H1 (cell line): ENCODE measurements around the gene NAA40. TPM values are rescaled to one million over a fixed set of nuclear protein-coding genes. Genes with fewer than 3 reads are reported as not detected.

Experiments used
- CTCF ChIA-PET: fragments of 300-600 bp; sonication (Branson Sonifier 250); formaldehyde crosslinking; loops from one replicate; lab custom pipeline; 2021; ENCODE audit not compliant: partially characterized antibody; lab: Charles Lee
- POLR2A ChIA-PET: fragments of 300-600 bp; sonication (Branson Sonifier 250); formaldehyde crosslinking; loops from one replicate; lab custom pipeline; 2021; ENCODE audit warnings: inconsistent platforms; ENCODE audit not compliant: partially characterized antibody; lab: Charles Lee
- DNase-seq, 2 experiments: peaks; one replicate each; pipeline versions ENCODE4 v3.0.0 to v3.0.0-alpha.2; 2010 to 2022; ENCODE audit warnings: low spot score in 2 of 2, low read depth in 1 of 2, mixed read lengths in 1 of 2
- FAIRE-seq: peaks from 2 replicates; lab custom pipeline; 2011; peaks lifted over from hg19 to GRCh38; lab: Jason Lieb, UNC
- H2AFZ ChIP-seq: 2 replicates; pipeline ENCODE4 v1.8.1; 2012; ENCODE audit warnings: low read length, inconsistent platforms
- H2AK5ac ChIP-seq: 2 replicates; pipeline ENCODE4 v1.6.1; 2013; ENCODE audit warnings: low read depth, low read length
- H2BK120ac ChIP-seq: replicated peaks from 2 replicates; pipeline ENCODE3; 2013; ENCODE audit warnings: low read depth, low read length, inconsistent platforms
- H2BK12ac ChIP-seq: 2 replicates; pipeline ENCODE4 v1.6.1; 2013; ENCODE audit warnings: low read depth, low read length
- H2BK15ac ChIP-seq: 2 replicates; pipeline ENCODE4 v1.6.1; 2013; ENCODE audit warnings: low read length
- H2BK20ac ChIP-seq: 2 replicates; pipeline ENCODE4 v1.6.1; 2013; ENCODE audit warnings: low read length
- H2BK5ac ChIP-seq: 2 replicates; pipeline ENCODE4 v1.6.1; 2013; ENCODE audit warnings: low read depth, low read length
- H3K14ac ChIP-seq: 2 replicates; pipeline ENCODE4 v1.6.1; 2013; ENCODE audit warnings: inconsistent platforms; ENCODE audit not compliant: insufficient read length
- H3K18ac ChIP-seq: 2 replicates; pipeline ENCODE4 v1.6.1; 2013; ENCODE audit warnings: low read length; ENCODE audit errors: extremely low read depth
- H3K23ac ChIP-seq: 2 replicates; pipeline ENCODE4 v1.6.1; 2013; ENCODE audit warnings: inconsistent platforms; ENCODE audit not compliant: insufficient read length
- H3K23me2 ChIP-seq: 2 replicates; pipeline ENCODE4 v1.6.1; 2013; ENCODE audit warnings: low read depth, low read length
- H3K27ac ChIP-seq: 2 replicates; pipeline ENCODE4 v1.6.1; 2011; ENCODE audit warnings: low read depth, low read length, inconsistent platforms
- H3K27me3 ChIP-seq, 4 experiments: replicated peaks in 1 of 4; 1 replicate in 1 of 4; 2 replicates in 3 of 4; pipeline versions ENCODE4 v1.6.1 to v1.8.1; 2011 to 2013; ENCODE audit warnings: low read length in 3 of 4, mild to moderate bottlenecking in 3 of 4, inconsistent platforms in 2 of 4, mixed read lengths in 2 of 4, moderate library complexity in 1 of 4; ENCODE audit not compliant: control insufficient read depth in 3 of 4, insufficient read depth in 3 of 4; ENCODE audit errors: extremely low read depth in 1 of 4
- H3K36me3 ChIP-seq, 4 experiments: 2 replicates each; pipeline versions ENCODE4 v1.6.1 to v1.8.1; 2011 to 2013; ENCODE audit warnings: mild to moderate bottlenecking in 4 of 4, low read length in 3 of 4, moderate library complexity in 2 of 4, control low read depth in 1 of 4, inconsistent platforms in 1 of 4; ENCODE audit not compliant: insufficient read depth in 4 of 4, control insufficient read depth in 2 of 4
- H3K4ac ChIP-seq: replicated peaks from 2 replicates; pipeline ENCODE3; 2013; ENCODE audit warnings: low read length, low read depth, mixed read lengths, inconsistent platforms; ENCODE audit not compliant: insufficient read length
- H3K4me1 ChIP-seq, 4 experiments: replicated peaks in 1 of 4; 1 replicate in 1 of 4; 2 replicates in 3 of 4; pipeline versions ENCODE4 v1.6.1 to v1.8.1; 2011 to 2013; ENCODE audit warnings: low read length in 3 of 4, inconsistent platforms in 2 of 4, mixed read lengths in 1 of 4; ENCODE audit not compliant: insufficient read depth in 4 of 4, control insufficient read depth in 3 of 4
- H3K4me2 ChIP-seq, 2 experiments: 2 replicates each; pipeline versions ENCODE4 v1.6.1 to v1.8.1; 2011 to 2013; ENCODE audit warnings: low read depth in 2 of 2, low read length in 2 of 2, control low read depth in 1 of 2, inconsistent platforms in 1 of 2, mild to moderate bottlenecking in 1 of 2; ENCODE audit not compliant: insufficient read depth in 1 of 2
- H3K4me3 ChIP-seq, 4 experiments: fragments of 200-600, 300-600 bp in 1 of 4; sonication (generic), shearing (Covaris generic), sonication (Bioruptor Twin) in 1 of 4; 2 replicates each; pipeline versions ENCODE4 v1.5.1 to v1.8.1; 2011 to 2016; ENCODE audit warnings: low read length in 4 of 4, low read depth in 3 of 4, control low read depth in 2 of 4, inconsistent platforms in 2 of 4, mild to moderate bottlenecking in 2 of 4, mixed read lengths in 1 of 4, moderate library complexity in 1 of 4; ENCODE audit not compliant: insufficient read depth in 2 of 4; ENCODE audit errors: extremely low read depth in 1 of 4
- H3K56ac ChIP-seq: replicated peaks from 2 replicates; pipeline ENCODE3; 2013; ENCODE audit warnings: low read depth, mild to moderate bottlenecking, mixed read lengths, low read length, inconsistent platforms; ENCODE audit not compliant: insufficient read length
- H3K79me1 ChIP-seq: 2 replicates; pipeline ENCODE4 v1.6.1; 2013; ENCODE audit warnings: low read depth, low read length, control low read depth
- H3K79me2 ChIP-seq, 2 experiments: 2 replicates each; pipeline versions ENCODE4 v1.6.1 to v1.8.1; 2012 to 2013; ENCODE audit warnings: low read length in 2 of 2, mild to moderate bottlenecking in 2 of 2, inconsistent platforms in 1 of 2; ENCODE audit not compliant: insufficient read depth in 2 of 2, control insufficient read depth in 1 of 2
- H3K9ac ChIP-seq, 4 experiments: replicated peaks in 1 of 4; 1 replicate in 1 of 4; 2 replicates in 3 of 4; pipeline versions ENCODE4 v1.6.1 to v1.8.1; 2011 to 2013; ENCODE audit warnings: low read depth in 3 of 4, low read length in 3 of 4, control low read depth in 2 of 4, mild to moderate bottlenecking in 2 of 4, moderate library complexity in 2 of 4, inconsistent platforms in 1 of 4; ENCODE audit errors: extremely low read depth in 1 of 4
- H3K9me3 ChIP-seq, 2 experiments: 2 replicates each; pipeline versions ENCODE4 v1.6.1 to v1.8.1; 2012 to 2013; ENCODE audit warnings: mild to moderate bottlenecking in 2 of 2, moderate library complexity in 2 of 2, control low read depth in 1 of 2, inconsistent platforms in 1 of 2, low read depth in 1 of 2, low read length in 1 of 2, mixed read lengths in 1 of 2; ENCODE audit not compliant: insufficient read depth in 2 of 2
- H4K20me1 ChIP-seq, 2 experiments: replicated peaks in 1 of 2; 2 replicates each; pipeline versions ENCODE3 to v1.8.1; 2011 to 2013; ENCODE audit warnings: inconsistent platforms in 2 of 2, low read length in 2 of 2, mild to moderate bottlenecking in 1 of 2; ENCODE audit not compliant: insufficient read depth in 2 of 2, control insufficient read depth in 1 of 2
- H4K5ac ChIP-seq: 2 replicates; pipeline ENCODE4 v1.6.1; 2013; ENCODE audit warnings: low read length, low read depth, mixed read lengths, inconsistent platforms; ENCODE audit not compliant: insufficient read length
- H4K8ac ChIP-seq: 2 replicates; pipeline ENCODE4 v1.8.0; 2013; ENCODE audit warnings: mild to moderate bottlenecking, moderate library complexity, low read length, inconsistent platforms; ENCODE audit not compliant: insufficient read depth; ENCODE audit errors: extremely low read depth
- H4K91ac ChIP-seq: replicated peaks from 2 replicates; pipeline ENCODE3; 2013; ENCODE audit warnings: low read length, mixed read lengths, inconsistent platforms; ENCODE audit not compliant: insufficient read length
- CTBP2 ChIP-seq: IDR thresholded peaks from 2 replicates; pipeline ENCODE4 v1.7.0; 2011; ENCODE audit warnings: borderline replicate concordance, mild to moderate bottlenecking, moderate library complexity, mixed read lengths, low read length; ENCODE audit not compliant: insufficient read depth, insufficient read length
- CTCF ChIP-seq, 3 experiments: IDR thresholded peaks; 1 replicate in 2 of 3; 2 replicates in 1 of 3; pipeline versions ENCODE4 v1.5.1 to v1.6.1; 2011; ENCODE audit warnings: low read length in 3 of 3, mild to moderate bottlenecking in 3 of 3, inconsistent platforms in 2 of 3, low read depth in 1 of 3, moderate library complexity in 1 of 3; ENCODE audit not compliant: insufficient read depth in 1 of 3; ENCODE audit errors: control extremely low read depth in 1 of 3
- POLR2AphosphoS5 ChIP-seq: IDR thresholded peaks from 2 replicates; pipeline ENCODE4 v1.6.1; 2011; ENCODE audit warnings: low read depth, low read length
- RAD21 ChIP-seq, 2 experiments: IDR thresholded peaks in 1 of 2; conservative IDR thresholded peaks in 1 of 2; 2 replicates each; pipeline ENCODE4 v1.6.1; 2011; ENCODE audit warnings: low read depth in 2 of 2, low read length in 2 of 2, improper control_type of control experiment in 1 of 2, inconsistent platforms in 1 of 2, mild to moderate bottlenecking in 1 of 2, moderate library complexity in 1 of 2
- WGBS, 2 experiments: shearing (Covaris generic) in 1 of 2; methylation state at CpG; one replicate each; pipeline versions ENCODE4 v1.1.6 to v1.1.7; 2013 to 2015; ENCODE audit warnings: low lambda C conversion rate in 2 of 2, mixed read lengths in 2 of 2, inconsistent platforms in 1 of 2, low coverage in 1 of 2, missing lambda C conversion rate in 1 of 2; ENCODE audit not compliant: insufficient replicate concordance in 2 of 2, insufficient coverage in 1 of 2, insufficient read length in 1 of 2; ENCODE audit errors: extremely low coverage in 1 of 2, missing lambda C conversion rate in 1 of 2; 5-methylcytosine and 5-hydroxymethylcytosine counted together
- polyA plus RNA-seq, 7 experiments: library from polyadenylated mRNA; depleted of rRNA in 3 of 7; stranded (reverse) in 5 of 7; unstranded in 2 of 7; fragments of >200 nt in 5 of 7; fragments of 200-250 nt in 2 of 7; gene quantifications; 1 replicate in 5 of 7; 2 replicates in 1 of 7; 4 replicates in 1 of 7; pipeline versions ENCODE4 v1.2.1 to v1.2.3, GENCODE V29; 2011 to 2013; ENCODE audit warnings: missing spikeins in 2 of 7, mixed read lengths in 2 of 7
- total RNA-seq: library from RNA; stranded (reverse); fragmentation: NEBNext Ultra II Directional; extraction: Animal tissue kit (Norgen Biotek cat#: 25700); gene quantifications from 2 replicates; pipeline ENCODE4 v1.2.1, GENCODE V29; 2021

NAA40 gene
- total and polyA plus RNA-seq, 2 of the 8 experiments (the other 6 are each of a cell fraction or from before 2014, with no cell fraction given), result 20.0 to 31.1 TPM

DNA sequence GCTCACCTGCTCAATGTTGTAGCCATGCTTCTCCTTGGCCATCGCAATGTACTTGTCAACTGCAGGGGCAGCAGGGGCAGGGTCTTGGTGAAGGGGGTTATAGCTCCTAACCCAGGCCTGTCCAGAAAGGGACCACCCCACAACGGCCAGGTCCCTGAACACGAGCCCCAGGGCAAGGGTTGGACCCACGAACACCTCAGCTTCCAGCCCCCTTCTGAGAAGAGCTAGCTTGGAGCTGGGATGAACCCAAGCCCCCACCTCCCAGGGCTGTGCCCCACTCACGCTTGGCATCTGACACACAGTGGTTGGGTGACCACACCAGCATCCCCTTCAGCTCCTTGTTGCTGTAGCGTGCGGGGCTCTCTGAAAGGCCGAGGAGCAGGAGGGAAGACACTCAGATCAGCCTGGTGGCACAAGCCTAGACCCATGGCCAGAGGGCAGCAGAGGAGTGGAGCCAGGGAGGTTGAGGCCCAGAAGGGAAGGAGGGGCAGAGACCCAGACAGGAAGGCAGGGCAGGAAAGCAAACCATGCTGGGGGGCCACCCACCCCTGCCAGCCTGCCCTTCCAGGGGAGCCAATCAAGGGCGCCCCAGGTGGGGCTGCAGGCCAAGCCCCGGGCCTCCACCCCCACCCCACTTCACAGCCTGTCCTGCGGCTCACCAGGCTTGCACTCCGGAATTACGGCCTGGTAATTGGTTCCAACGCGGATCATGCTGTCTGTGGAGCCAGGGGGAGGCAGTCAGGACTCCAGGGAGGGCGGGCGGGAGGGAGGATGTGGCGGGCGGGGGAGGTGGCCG is 23.7 kb upstream of the NAA40 start:
- peaks cover 9% of the 10 kb centered on the region for H3K79me1 ChIP-seq
- peak overlapping the region; percentile 72 for H4K8ac ChIP-seq
- FAIRE-seq, result no peak
- no peak overlapping the region for H3K56ac ChIP-seq
- no peaks in the 10 kb centered on the region for H3K27me3 ChIP-seq
- no peak for DNase-seq
- no peak overlapping the region for H2BK15ac ChIP-seq
- H4K91ac ChIP-seq, result peak overlapping the region; percentile 46
- TF ChIP-seq CTBP2 (no peak), POLR2AphosphoS5 (0 out of 2 replicates have a peak, but pooled peaks have one; percentile 22), CTCF (IDR thresholded peaks at IDR 0.05; ENCODE audit: control extremely low read depth in 1 of 3, insufficient read depth in 1 of 3, low read depth in 1 of 3, low read length in 3 of 3) (peak in 1 of 3 experiments; percentile 10; a peak in 1 of 4 replicates), RAD21 (IDR thresholded peaks at IDR 0.05 in 1 of 2, conservative IDR thresholded peaks at IDR 0.05 in 1 of 2; ENCODE audit: low read depth in 2 of 2, low read length in 2 of 2) (peak in 1 of 2 experiments; percentile 12; a peak in 1 of 4 replicates)
- H3K79me2 ChIP-seq, result peaks cover 3 to 29% of the 10 kb centered on the region in 2 experiments; a peak in 3 of 4 replicates
- ChIA-PET POLR2A (interaction anchor here (0.9 to 10.7 kb wide), 13 partner anchors 8 to 153 kb away, joined by 3 to 173 read pairs (median 4); partner anchors contain the start of genes MARK2, NAA40 and ZFTA), CTCF (interaction anchor here (0.9 to 4.5 kb wide), 22 partner anchors 8 to 353 kb away, joined by 3 to 39 read pairs (median 4); partner anchors contain the start of genes NAA40 and ZFTA)
- no peak overlapping the region for H2AK5ac ChIP-seq
- H2BK120ac ChIP-seq, result no peak overlapping the region
- 54% methylated on average over 15 of the region's 20 CpGs; no CpG with 5 or more reads in 1 of the 2 experiments for WGBS, 2 experiments
- no peak overlapping the region for H4K5ac ChIP-seq
- H3K27ac ChIP-seq, result no peak overlapping the region
- H3K23me2 ChIP-seq, result peaks cover 30% of the 10 kb centered on the region
- no peak overlapping the region; the same call in 1 of the 2 replicates for H2BK12ac ChIP-seq
- no peak overlapping the region; a peak in 1 of 7 replicates for H3K9ac ChIP-seq
- no peak overlapping the region for H3K14ac ChIP-seq
- H3K9me3 ChIP-seq, result no peaks in the 10 kb centered on the region
- H2AFZ ChIP-seq, result no peak overlapping the region
- 0 out of 2 replicates have a peak overlapping the region, but pooled peaks have one; percentile 38 for H3K18ac ChIP-seq
- H3K4me1 ChIP-seq, result peaks cover 4 to 39% (median 29%) of the 10 kb centered on the region in 4 experiments
- H3K4me3 ChIP-seq, result peak overlapping the region; percentile 67 to 95 (median 89)
- H4K20me1 ChIP-seq, result peaks cover 14 to 19% of the 10 kb centered on the region in 2 experiments
- H3K4ac ChIP-seq, result no peak overlapping the region
- H3K23ac ChIP-seq, result no peak overlapping the region
- H2BK20ac ChIP-seq, result no peak overlapping the region
- H3K36me3 ChIP-seq, result peaks cover 10 to 38% (median 19%) of the 10 kb centered on the region in 4 experiments; a peak in 7 of 8 replicates
- peak overlapping the region; percentile 89 to 99 for H3K4me2 ChIP-seq
- H2BK5ac ChIP-seq, result 0 out of 2 replicates have a peak overlapping the region, but pooled peaks have one; percentile 91
